ENCODE results near the gene TTC21A.
"Not testable (repeated sequence)": the region's sequence is repeated elsewhere in the genome, so short reads cannot be mapped to it uniquely, and the experiment has no call there.

Gene TTC21A

DNA sequence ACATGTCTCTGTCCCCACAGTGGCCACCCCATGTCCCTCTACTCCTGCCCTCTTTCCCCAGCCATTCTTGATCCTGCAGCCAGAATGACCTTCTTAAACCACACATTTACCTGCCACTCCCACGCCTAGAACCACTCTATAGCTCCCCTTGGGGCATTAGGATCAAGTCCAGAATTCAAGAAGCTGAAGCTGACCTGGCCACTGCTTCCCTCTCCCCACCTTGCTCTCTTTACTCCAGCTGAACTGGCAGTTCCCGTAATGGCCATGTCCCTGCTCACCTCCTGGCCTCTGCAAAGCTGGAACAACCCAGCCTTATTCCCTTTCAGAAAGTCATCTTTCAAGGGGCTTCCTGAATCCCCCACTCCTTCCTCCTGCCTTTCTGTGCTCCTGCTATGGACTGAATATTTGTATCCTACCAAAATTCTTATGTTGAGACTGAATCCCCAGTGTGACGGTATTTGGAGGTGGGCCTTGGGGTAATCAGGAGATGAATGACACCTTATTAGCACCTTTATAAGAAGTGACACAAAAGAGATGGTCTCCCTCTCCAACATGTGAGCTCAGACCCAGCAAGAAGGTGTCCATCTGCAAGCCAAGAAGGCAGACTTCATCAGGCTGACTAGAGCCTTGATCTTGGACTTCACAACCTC is 42.1 kb downstream of the TTC21A start:
- DNase-seq (ENCODE audit: low read depth): no peak

DNA sequence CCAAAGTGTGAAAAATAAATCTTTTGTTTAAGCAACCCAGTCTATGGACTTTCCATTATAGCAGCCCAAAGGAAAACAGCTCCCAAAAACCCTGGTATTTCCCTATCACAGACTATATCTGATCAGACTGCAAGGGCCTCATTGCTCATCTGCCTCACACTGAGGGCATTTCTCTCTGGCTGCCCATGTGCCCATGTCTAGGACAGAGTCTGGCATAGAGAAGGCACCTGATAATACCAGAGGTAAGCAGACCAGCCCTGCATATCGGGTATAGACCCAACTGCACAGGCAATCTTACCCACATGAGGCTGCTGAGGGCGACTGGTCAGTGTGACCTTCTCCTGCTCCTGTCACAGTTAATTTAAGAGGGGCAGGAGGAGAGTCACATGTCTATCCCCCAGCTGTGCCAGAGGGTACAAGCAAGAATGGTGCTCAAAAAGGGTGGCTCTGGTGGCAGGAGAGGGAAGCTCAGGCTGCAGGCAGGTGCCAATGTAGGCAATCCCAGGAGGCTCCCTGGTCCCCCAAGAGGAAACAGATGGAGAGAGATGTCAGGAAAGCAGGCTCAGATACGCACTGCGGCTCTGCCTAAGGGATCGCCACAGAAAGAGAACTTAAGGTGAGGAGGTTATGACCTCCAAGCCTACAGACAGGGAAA is 42.8 kb downstream of the TTC21A start:
- no peak for DNase-seq (ENCODE audit: low read depth)

DNA sequence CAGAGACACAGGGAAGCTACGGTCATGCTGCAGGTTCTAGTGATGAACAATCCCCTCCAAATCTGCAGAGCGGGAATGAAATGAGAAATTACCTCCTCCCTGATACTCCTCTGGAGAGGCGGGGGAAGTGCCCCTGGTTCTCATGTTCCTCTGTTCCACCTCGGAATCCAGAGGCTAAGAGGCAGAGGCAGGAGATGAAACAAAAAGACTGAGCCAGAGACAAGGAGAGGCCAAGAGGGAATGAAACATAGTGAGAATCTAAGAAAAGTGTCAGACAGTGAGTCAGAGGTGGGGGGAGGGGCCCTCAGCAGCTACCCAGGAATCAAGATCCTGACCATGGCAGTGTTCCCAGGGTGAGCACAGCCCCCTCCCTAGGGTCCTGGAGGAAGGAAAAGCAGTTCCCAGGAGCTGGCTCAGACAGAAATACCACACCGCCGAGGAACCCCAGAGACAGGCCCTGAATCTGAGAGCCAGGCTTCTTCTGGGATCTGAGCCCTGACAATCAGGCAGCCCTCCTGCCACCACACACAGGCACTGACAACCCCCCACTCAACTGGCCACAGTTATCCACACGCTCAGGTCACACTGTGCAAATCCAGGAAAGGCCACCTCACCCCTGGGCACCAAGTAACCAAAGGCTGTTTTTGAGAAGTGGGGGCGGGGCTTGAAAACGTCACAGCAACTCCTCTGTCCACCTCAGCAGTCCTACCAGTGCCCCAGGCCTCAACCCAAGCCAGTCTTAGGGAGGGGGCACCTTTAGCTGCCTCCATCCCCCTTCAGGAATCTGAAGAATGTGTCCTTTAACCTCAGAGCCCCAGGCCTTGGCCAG is 43.5 kb downstream of the TTC21A start:
- DNase-seq (ENCODE audit: low read depth): peak; percentile 39

DNA sequence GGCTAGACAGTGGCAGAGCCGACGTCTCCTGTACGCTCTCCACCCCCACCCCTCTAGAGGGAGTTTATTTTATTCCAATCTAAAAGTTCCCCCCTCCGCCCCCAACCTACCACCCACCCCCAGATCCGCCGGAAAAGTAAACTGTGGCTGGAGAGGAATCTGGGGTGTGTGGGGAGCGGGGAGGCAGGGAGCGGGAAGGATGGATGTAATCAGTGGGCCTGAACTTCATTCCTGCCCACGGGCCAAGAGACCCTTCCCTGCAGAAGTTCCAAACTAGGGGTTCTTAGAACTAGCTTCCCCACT is 46.4 kb downstream of the TTC21A start:
- DNase-seq (ENCODE audit: low read depth): no peak

DNA sequence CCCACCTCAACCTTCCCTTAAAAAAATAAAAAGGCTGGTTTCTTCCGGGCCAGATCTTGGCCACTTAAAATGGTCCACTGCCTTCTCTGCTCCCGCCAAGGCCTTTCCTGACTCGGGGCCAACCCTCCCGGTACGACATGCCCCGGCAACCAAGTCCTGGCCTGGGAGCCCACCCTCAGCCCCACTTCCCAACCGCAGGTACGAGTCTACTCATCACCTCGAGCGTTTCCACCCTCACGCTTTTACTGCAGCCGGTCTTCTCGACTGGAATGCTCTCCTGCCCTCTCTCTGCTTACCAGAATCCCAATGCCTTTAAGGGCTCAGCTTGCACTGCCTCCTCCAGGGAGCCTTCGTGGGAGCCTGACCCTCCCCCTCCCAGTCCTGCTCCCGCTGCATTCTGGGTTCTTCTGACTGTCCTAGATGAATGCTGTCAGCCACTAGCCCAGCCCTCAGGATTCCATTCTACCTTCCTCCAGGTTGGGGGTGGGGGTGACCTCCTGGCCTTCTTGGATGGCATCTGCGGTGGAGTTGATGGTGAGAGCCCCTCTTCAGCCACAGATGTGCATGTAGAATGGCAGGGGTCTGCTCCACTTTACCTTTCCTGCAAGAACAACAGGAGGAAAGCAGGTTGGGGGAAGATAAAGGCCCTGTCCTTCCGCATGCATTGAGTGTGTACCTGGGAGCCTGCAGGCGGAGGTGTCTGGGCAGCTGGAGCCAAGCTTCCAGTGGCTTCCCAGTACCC is 47.0 kb downstream of the TTC21A start:
- no peak for DNase-seq (ENCODE audit: low read depth)

DNA sequence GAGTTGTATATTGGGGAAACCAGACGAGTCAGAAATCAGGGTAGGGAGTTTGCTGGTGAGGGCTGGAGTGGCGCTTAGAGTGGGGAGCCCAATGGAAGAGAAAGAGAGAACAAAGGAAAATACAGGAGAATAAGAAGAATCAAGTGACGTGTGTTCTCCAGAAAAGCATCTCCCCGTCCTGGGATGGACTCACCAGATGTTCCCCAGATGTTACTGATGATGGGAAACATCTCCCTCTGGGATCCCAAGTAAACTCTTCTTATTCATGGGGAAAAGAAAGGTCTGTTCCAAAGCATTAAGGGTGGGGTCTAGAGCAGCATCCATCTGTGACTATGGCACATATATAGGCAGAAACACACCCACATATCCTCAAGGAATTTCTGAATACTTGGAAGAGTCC is 48.9 kb downstream of the TTC21A start:
- no peak for DNase-seq (ENCODE audit: low read depth)

DNA sequence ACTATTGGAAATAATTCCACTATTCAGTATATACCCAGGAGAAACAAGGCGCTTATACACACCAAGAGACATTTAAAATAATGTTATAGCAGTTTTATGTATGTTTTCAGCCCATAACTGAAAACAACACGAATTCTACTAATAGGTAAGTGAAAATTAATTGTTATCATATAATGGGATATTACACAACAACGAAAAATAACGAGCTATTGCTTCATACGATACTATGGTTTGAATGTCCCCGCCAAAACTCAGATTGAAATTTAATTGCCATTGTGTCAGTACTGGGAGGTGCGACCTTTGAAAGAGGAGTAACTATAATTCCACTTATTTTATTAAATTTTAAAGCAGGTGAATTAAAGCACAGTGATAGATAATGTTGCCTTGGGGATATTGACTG is 49.9 kb downstream of the TTC21A start:
- no peak for DNase-seq (ENCODE audit: low read depth)

DNA sequence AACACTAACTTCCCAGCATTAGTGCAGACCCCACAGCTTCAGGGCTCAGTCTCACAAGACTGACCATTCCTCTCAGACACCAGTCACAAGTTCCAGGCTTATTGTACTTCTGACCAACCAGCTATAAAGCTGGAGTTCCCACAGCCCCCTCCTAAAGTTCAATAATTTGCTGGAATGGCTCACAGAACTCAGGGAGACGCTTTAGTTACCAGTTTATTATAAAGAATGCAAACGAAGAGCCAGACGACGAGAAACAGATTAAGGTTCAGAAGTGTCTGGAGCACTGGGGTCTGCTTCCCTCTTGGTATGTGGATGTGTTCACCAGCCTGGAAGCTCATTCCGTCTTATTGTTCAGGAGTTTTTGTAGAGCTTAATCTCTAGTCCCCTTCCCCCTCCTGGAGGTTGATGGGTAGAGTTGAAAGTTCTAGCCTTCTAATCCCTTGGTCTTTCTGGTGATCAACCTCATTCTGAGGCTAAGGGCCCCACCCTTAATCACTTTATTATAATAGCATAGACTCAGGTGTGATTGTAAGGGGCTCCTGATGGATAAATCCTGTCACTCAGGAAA is 50.8 kb downstream of the TTC21A start:
- DNase-seq (ENCODE audit: low read depth): no peak

DNA sequence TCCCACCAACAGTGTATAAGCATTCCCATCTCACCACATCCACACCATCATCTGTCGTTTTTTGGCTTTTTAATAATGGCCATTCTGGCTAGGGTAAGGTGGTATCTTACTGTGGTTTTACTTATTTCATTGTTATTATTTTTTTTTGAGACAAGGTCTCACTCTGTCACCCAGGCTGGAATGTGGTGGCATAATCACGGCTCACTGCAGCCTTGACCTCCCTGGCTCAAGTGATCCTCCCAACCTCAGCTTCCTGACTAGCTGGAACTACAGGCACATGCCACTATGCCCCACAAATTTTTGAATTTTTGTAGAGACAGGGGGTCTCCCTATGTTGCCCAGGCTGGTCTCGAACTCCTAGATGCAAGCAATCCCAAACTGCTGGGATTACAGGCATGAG is 56.9 kb downstream of the TTC21A start:
- no peak for DNase-seq (ENCODE audit: low read depth)

DNA sequence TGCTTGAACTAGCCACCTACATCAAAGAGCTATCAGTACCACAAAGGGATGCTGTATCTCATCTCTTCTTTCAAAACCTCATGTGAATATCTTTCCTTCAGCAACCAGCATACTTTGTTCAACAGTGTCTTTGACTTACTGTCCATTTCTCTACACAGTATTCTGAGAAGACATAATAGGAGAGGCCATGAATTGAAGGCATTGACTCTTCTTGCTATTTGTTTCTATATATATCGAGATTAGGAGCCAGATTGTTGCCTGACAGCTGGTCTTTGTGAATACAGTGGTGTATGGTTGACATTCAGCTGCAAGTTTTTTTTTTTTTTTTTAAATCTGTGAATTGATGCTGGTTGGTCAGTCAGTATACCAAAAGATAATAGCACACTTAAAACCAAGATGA is 58.0 kb downstream of the TTC21A start:
- DNase-seq (ENCODE audit: low read depth): no peak

DNA sequence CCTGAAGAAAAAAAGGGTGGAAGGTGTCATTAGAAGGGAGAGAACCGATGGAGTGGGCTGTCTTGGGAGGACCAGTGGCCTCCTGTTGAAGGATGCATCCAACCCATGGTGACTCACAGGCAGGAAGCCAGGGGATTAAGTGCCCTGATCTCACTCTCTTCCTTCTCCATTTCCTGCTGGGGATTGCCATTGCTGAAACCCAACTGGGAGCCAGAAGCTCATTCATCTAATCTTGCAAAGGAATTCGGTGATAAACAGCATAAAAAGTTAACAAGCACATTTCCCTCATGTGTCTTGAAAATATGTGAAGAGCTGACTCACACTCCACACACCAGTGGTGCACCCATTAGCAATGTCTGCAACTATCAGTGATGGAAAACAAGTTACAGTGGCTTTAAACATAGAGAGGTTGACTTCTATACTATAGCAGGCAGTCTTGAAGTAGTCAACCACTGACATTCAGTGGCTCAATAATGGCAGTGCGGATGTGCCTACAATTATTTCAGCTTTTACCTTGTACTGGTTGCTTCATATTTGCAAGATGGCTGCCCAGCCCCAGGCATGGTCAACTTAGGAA is 58.7 kb downstream of the TTC21A start:
- DNase-seq (ENCODE audit: low read depth): no peak

DNA sequence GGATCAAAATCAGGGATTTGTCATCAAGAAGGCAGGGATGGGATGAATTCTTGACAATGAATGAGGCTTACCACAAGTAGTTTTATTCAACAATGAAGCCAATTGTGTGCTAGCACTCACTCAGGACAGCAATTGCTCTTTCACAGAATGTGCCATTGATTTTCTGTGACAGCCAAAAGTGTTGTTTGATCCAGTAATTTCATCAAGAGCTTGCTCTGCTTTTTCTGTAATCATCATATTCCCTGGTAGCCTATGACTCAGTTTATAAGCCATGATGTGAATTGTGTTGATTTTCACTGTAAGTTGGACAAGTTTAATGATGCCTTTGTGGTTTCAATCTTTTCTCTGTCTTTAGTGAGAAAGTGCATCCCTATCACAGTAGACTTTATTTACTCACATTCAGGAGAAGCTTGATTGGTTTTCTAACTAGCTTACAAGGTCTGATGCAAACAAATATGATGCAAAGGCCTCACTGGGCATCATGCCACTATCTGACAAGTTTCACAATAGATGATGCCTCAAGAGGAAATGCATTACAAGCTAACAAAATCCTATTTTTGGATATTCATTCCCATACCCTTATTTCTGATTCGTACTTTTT is 59.6 kb downstream of the TTC21A start:
- no peak for DNase-seq (ENCODE audit: low read depth)

DNA sequence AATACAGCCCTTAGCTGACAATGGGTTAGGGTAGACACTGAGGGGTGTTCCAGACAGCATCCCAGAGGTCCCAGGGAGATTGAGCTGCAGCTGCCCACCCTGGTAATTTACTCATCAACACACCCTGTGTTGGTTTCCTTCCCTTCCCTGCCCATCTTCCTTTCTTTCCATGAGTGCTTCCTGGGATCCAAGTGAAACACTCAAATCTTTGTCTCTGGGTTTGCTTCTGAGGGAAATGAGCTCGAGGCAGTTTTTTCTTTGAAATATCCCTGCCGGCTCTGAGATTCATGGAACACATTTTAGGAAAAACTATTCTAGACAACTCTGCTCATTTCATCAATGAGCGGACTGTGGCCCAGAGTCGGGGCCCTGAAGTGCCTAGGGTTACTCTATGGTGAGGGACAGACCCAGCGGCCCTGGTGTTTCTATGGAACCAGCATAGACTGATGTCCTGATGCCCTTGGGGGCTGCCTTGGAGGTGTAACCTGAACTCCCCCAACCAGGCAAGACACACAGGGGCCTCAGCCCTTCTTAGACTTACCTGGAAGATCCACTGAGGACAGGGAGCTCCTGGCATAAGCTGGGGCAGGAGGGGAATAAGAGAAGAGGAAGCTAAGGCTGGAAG is 60.8 kb downstream of the TTC21A start:
- no peak for DNase-seq (ENCODE audit: low read depth)

DNA sequence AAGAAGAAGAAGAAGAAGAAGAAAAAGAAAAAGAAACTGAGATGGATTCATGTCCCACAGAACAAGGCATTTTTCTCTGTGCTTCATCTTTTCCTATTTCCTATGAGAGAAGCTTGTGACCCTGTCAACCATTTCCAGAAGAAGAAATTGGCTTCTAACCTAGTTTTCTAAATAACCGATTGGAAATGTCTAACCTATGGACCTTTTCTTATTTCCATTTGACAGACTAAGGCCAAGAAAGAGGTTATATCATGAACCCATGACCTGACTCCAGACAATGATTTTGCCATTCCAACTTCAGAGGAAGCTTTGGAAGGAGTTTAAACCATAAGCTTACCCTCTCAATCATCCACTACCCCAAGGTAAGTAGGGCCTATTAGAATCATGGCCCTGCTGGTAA is 62.2 kb downstream of the TTC21A start:
- no peak for DNase-seq (ENCODE audit: low read depth)

DNA sequence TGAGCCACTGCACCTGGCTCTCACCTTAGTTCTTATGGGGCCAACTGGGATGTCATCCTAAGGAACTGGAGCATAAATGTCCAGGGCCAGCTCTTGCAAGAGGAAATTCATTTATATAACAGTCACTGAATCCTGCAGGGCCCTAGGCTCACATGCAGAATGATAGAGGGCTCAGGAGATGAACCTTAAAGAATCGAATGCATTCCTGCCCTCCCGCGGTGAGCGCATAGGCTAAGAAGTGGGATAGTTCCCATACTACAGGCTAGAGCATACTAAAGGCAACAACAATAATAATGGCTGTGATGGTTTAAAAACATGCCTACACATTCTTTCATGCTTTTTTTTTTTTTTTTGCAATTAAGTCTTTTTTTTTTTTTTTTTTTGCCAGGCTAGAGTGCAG is 63.0 kb downstream of the TTC21A start:
- DNase-seq (ENCODE audit: low read depth): no peak

DNA sequence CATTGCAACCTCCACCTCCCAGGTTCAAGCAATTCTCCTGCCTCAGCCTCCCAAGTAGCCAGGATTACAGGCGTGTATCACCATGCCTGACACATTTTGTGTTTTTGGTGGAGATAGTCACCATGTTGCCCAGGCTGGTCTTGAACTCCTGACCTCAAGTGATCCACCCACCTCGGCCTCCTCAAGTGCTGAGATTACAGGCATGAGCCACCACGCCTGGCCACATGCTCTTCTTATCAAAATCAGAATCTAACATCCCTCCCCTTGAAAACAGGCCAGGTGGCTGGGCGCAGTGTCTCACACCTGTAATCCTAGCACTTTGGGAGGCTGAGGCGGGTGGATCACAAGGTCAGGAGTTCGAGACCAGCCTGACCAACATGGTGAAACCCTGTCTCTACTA is 63.4 kb downstream of the TTC21A start:
- not testable (repeated sequence) for DNase-seq (ENCODE audit: low read depth)

DNA sequence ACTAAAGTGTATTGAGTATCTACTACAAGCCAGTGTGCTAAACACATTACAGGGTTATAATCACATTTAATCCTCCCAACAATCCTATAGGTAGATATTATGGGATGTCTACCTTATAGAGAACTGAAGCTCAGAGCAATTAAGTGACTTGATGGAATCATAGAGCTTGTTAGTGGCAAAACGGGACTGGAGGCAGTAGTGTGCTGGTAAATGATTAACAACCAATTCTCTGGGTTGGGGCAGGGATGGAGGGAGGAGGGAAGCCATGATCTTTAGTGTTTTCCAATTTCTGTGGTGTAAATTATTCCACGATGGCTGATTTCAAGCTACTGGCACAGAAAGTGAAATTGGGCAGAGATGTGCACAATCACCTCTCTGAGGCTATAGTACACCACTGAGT is 64.4 kb downstream of the TTC21A start:
- DNase-seq (ENCODE audit: low read depth): no peak

DNA sequence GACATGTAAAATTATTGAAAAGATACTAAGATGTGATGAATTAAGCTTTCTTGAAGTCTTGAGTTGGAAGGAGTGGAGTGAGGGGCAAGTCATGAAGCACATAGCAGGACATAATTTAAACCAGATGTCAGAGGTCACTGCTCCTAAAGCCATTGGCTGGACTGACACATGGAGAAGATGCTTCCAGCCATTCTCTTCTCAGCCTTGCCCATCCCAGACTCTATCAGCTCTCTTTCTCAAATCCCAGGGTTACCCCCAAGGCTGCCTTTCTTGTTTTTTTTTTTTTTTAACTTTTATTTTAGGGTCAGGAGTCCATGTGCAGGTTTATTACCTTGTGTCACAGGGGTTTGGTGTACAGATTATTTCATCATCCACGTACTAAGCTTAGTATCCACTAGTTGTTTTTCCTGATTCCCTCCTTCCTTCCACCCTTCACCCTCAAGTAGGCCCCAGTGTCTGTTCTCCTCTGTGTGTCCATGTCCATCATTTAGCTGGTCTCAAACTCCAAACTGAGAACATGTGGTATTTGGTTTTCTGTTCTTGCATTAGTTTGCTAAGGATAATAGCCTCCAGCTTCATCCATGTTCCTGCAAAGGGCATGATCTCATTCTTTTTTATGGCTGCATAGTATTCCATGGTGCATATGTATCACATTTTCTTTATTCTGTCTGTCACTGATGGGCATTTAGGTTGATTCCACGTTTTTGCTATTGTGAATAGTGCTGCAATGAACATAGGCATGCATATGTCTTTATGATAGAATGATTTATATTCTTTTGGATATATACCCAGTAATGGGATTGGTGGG is 66.0 kb downstream of the TTC21A start:
- no peak for DNase-seq (ENCODE audit: low read depth)

DNA sequence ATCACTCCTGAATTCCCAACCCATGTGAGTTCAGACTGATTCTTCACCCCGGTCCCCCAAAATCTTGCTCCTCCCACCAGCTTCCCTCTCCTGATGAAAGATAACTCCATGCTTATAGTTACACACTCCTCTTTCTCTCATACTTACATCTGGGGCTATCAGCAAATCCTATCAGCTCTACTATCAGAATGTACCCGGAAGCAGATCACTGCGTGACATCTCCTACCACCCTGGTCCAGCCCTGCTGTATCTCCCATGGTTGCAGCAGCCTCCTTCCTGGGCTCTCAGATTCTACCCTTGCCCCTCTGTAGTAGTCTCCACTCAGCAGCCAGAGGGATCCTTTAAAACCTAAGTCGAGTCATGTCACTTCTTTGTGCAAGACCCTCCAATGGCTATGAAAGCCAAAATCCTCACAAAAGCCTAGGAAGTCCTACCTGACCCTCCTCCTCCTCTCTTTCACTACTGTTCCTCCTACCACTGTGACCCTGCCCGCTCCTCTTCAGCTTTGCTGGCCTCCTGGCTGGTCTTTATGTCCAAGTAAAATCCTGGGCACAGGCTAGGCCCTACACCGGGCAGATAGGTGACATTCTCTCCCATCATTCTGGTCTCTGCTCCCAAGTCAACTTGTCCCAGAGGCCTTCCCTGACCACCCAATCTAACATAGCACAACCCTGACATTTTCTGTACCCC is 68.7 kb downstream of the TTC21A start:
- no peak for DNase-seq (ENCODE audit: low read depth)

All from T-helper 22 cell (primary cell).